Left lung (tissue), 10 donors: Measurements from ENCODE around the gene NEFH. TPM values are rescaled to one million over a fixed set of nuclear protein-coding genes. Genes with fewer than 3 reads are reported as not detected.

Source experiments
- ATAC-seq: fragments of 200-7000 bp; cut with Tn5 transposase; one replicate; pipeline ENCODE4 v1.9.1; 2020; ENCODE audit warnings: moderate library complexity
- DNase-seq, 4 donors: peaks; one replicate each; pipeline ENCODE4 v3.0.0-alpha.2; 2013 to 2020
- H3K27ac ChIP-seq, 2 donors: fragments of 200-600 bp; sonication (generic) in 1 of 2; one replicate each; pipeline versions ENCODE4 v1.5.0 to v1.8.0; 2020 to 2021
- H3K27me3 ChIP-seq, 2 donors: fragments of 200-600 bp; sonication (generic) in 1 of 2; one replicate each; pipeline versions ENCODE4 v1.5.0 to v1.8.0; 2020 to 2021
- H3K36me3 ChIP-seq, 2 donors: fragments of 200-600 bp; sonication (generic) in 1 of 2; one replicate each; pipeline versions ENCODE4 v1.5.0 to v1.8.0; 2020 to 2021
- H3K4me1 ChIP-seq, 2 donors: fragments of 200-600 bp; one replicate each; pipeline ENCODE4 v1.8.0; 2021
- H3K4me3 ChIP-seq, 2 donors: fragments of 200-600 bp; sonication (generic) in 1 of 2; one replicate each; pipeline versions ENCODE4 v1.5.0 to v1.8.0; 2020 to 2021; ENCODE audit warnings: mild to moderate bottlenecking in 1 of 2
- H3K9me3 ChIP-seq, 2 donors: fragments of 200-600 bp; sonication (generic) in 1 of 2; one replicate each; pipeline versions ENCODE4 v1.5.0 to v1.8.0; 2020 to 2021
- intact Hi-C, 2 donors: fragments of 100-400 bp; cut with DNase I; formaldehyde crosslinking; loops; one replicate each; pipeline versions ENCODE4 v1.11.2 to v1.14.2; 2022
- polyA plus RNA-seq, 6 donors: library from polyadenylated mRNA; unstranded; fragments of 120-200 nt; gene quantifications; one replicate each; pipeline ENCODE4 v1.2.1, GENCODE V29; 2013; ENCODE audit not compliant: insufficient read length in 6 of 6
- total RNA-seq, 2 donors: library from RNA; stranded (reverse); fragmentation: NEBNext Ultra II Directional; extraction: Animal tissue kit (Norgen Biotek cat#: 25700); gene quantifications; one replicate each; pipeline ENCODE4 v1.2.1, GENCODE V29; 2021
- TF ChIP-seq, protein P1 (sequence below), 2 donors: fragments of 200-600 bp; sonication (generic) in 1 of 2; IDR thresholded peaks; one replicate each; pipeline versions ENCODE4 v1.5.0 to v1.8.0; 2021; ENCODE audit warnings: antibody characterized with exemption in 2 of 2
- donor health status: DM: no; HTN: yes; CAD: no.
- donor health status: DM: no; HTN: no; CAD: no.

NEFH gene
- total and polyA plus RNA-seq, 8 donors, result 0.55 to 5.8 (median 4.6) TPM

DNA sequence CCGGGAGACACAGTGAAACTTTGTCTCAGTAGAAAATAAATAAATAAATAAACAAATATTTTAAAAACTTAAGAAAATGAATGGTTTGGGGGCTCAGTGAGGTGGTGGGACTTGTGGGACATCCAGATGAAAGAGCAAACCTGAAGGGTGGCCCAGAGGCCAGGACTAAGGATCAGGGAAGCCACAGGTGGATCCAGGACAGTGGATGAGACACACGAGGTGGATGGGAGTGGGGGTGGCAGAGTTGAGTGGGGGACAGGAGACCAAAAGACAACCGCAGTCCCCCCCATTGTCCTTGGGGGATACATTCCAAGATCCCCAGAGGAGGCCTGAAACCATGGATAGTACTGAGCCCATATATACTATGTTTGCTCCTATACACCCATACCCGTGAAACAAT is 34.5 kb upstream of the NEFH start:
- Histone ChIP-seq H3K9me3 (no peaks in the 10 kb centered on the region), H3K4me1 (no peaks in the 10 kb centered on the region), H3K27ac (no peak overlapping the region), H3K27me3 (peaks cover 2 to 6% of the 10 kb centered on the region in 2 donors), H3K4me3 (no peak overlapping the region), H3K36me3 (no peaks in the 10 kb centered on the region)
- intact Hi-C loops, result no loop called here
- no peak for DNase-seq
- ATAC-seq, result no peak
- TF ChIP-seq, protein P1, sequence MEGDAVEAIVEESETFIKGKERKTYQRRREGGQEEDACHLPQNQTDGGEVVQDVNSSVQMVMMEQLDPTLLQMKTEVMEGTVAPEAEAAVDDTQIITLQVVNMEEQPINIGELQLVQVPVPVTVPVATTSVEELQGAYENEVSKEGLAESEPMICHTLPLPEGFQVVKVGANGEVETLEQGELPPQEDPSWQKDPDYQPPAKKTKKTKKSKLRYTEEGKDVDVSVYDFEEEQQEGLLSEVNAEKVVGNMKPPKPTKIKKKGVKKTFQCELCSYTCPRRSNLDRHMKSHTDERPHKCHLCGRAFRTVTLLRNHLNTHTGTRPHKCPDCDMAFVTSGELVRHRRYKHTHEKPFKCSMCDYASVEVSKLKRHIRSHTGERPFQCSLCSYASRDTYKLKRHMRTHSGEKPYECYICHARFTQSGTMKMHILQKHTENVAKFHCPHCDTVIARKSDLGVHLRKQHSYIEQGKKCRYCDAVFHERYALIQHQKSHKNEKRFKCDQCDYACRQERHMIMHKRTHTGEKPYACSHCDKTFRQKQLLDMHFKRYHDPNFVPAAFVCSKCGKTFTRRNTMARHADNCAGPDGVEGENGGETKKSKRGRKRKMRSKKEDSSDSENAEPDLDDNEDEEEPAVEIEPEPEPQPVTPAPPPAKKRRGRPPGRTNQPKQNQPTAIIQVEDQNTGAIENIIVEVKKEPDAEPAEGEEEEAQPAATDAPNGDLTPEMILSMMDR (IDR thresholded peaks at IDR 0.05), result no peak

GRCh38 chr22:29447906-29448305 is 32.1 kb upstream of the NEFH start:
- Histone ChIP-seq H3K9me3 (no peaks in the 10 kb centered on the region), H3K4me1 (no peaks in the 10 kb centered on the region), H3K27me3 (peaks cover 0 to 6% of the 10 kb centered on the region in 2 donors), H3K27ac (no peak overlapping the region), H3K36me3 (no peaks in the 10 kb centered on the region), H3K4me3 (no peak overlapping the region)
- TF ChIP-seq, protein P1 (IDR thresholded peaks at IDR 0.05), result no peak
- DNase-seq (no peak), ATAC-seq (no peak)
- intact Hi-C loops, result no loop called here

DNA sequence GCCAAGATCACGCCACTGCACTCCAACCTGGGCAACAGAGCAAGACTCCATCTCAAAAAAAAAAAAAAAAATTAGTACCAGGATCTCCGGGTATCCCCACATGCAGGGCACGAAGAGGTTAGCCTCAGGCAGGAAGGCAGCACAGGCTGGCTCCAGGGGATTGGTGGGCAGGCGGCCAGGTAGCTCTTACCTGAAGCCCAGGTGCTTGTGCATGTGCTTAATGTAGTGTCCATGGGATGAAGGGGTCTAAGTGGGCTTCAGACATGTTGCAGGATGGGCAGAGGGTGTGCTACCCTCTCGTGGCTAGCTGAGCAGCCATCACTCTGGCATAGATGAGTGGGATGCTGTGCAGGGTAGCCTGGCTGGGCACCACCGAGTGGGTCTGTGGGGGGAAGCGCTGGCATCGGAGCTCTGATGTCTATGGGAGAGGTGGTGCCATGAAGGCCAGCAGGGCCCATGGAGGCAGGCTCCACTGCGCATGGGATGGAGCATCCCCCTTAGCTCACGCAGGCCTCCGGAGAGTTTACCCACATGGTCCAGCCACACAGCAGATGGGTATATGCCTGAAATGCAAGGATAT is 30.6 kb upstream of the NEFH start:
- no peak for DNase-seq
- Histone ChIP-seq H3K27ac (no peak overlapping the region), H3K36me3 (no peaks in the 10 kb centered on the region), H3K9me3 (no peaks in the 10 kb centered on the region), H3K4me3 (no peak overlapping the region), H3K4me1 (no peaks in the 10 kb centered on the region), H3K27me3 (no peaks in the 10 kb centered on the region)
- TF ChIP-seq, protein P1 (IDR thresholded peaks at IDR 0.05), result no peak
- intact Hi-C loops, result no loop called here
- ATAC-seq, result no peak

DNA sequence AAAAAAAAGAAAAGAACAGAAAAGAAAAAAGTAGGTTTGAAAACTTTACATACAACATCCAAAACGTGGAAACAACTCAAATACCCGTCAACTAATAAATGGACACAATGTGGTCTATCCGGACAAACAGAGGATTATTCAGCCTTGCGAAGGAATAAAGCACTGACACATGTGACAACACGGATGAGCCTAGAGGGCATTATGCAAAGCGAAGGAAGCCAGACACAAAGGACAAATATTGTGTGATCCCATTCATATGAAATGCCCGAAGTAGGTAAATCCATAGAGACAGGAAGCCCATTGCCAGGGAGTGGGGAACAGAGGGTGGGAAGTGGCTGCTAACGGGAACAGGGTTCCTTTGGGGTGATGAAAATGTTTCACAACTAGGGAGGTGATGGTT is 29.8 kb upstream of the NEFH start:
- Histone ChIP-seq H3K27me3 (no peaks in the 10 kb centered on the region), H3K36me3 (no peaks in the 10 kb centered on the region), H3K9me3 (no peaks in the 10 kb centered on the region), H3K4me3 (no peak overlapping the region), H3K4me1 (no peaks in the 10 kb centered on the region), H3K27ac (no peak overlapping the region)
- DNase-seq (no peak), ATAC-seq (no peak)
- TF ChIP-seq, protein P1 (IDR thresholded peaks at IDR 0.05), result no peak
- intact Hi-C loops, result no loop called here

DNA sequence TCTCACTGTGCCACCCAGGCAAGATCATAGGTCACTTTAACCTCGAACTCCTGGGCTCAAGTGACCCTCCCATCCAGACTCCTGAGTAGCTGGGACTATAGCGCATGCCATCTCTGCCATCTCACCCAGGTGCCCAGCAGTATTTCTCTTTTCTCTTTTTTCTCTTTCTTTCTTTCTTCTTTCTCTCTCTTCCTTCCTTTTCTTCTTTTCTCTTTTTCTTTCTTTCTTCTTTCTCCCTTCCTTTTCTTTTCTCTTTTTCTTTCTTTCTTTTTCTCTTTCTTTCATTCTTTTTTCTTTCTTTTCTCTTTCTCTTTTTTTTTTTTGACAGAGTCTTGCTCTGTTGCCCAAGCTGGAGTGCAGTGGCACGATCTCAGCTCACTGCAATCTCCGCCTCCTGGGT is 28.2 kb upstream of the NEFH start:
- intact Hi-C loops, result no loop called here
- ATAC-seq (no peak), DNase-seq (no peak)
- H3K4me3 ChIP-seq, result no peak overlapping the region
- TF ChIP-seq, protein P1 (IDR thresholded peaks at IDR 0.05), result no peak
- no peaks in the 10 kb centered on the region for H3K36me3 ChIP-seq
- H3K9me3 ChIP-seq, result no peaks in the 10 kb centered on the region
- H3K4me1 ChIP-seq, result no peaks in the 10 kb centered on the region
- H3K27ac ChIP-seq, result no peak overlapping the region
- no peaks in the 10 kb centered on the region for H3K27me3 ChIP-seq
